Naive thymus-derived CD8-positive, alpha-beta T cell (primary cell): ENCODE measurements around the gene RWDD2A. TPM values are rescaled to one million over a fixed set of nuclear protein-coding genes. Genes with fewer than 3 reads are reported as not detected.
"Not testable (repeated sequence)": the region's sequence is repeated elsewhere in the genome, so short reads cannot be mapped to it uniquely, and the experiment has no call there.

Experiments used
- ATAC-seq, 2 donors: fragments of 150-1000 bp; cut with Tn5 transposase in 1 of 2; sonication (Bioruptor Pico), chemical (Tn5 transposase) in 1 of 2; 1 replicate in 1 of 2; 2 replicates in 1 of 2; pipeline ENCODE4 v1.10.0; 2021; ENCODE audit warnings: mild to moderate bottlenecking in 2 of 2, moderate library complexity in 2 of 2
- POLR2A ChIA-PET: fragments of 350-600 bp; sonication (Branson Sonifier 250); formaldehyde crosslinking; loops from one replicate; lab custom pipeline; 2021; ENCODE audit warnings: antibody characterized with exemption; lab: Charles Lee
- DNase-seq, 10 donors: peaks; one replicate each; pipeline versions ENCODE4 v3.0.0 to v3.0.0-alpha.2; 2020 to 2022
- H3K27ac Mint-ChIP-seq, 10 donors: one replicate each; pipeline ENCODE4 v1.8.0; 2020 to 2022; ENCODE audit warnings: mild to moderate bottlenecking in 10 of 10, mixed read lengths in 10 of 10, moderate library complexity in 4 of 10, inconsistent platforms in 1 of 10
- H3K27me3 Mint-ChIP-seq, 5 donors: one replicate each; pipeline ENCODE4 v1.8.0; 2021 to 2022; ENCODE audit warnings: mixed read lengths in 5 of 5
- H3K36me3 Mint-ChIP-seq, 3 donors: one replicate each; pipeline ENCODE4 v1.8.0; 2020 to 2022; ENCODE audit warnings: mixed read lengths in 3 of 3, mild to moderate bottlenecking in 2 of 3, inconsistent platforms in 1 of 3
- H3K4me1 Mint-ChIP-seq, 4 donors: one replicate each; pipeline ENCODE4 v1.8.0; 2021 to 2022; ENCODE audit warnings: mixed read lengths in 4 of 4
- H3K4me3 Mint-ChIP-seq, 10 donors: one replicate each; pipeline ENCODE4 v1.8.0; 2020 to 2022; ENCODE audit warnings: mild to moderate bottlenecking in 10 of 10, mixed read lengths in 10 of 10, moderate library complexity in 6 of 10, inconsistent platforms in 1 of 10
- H3K9me3 Mint-ChIP-seq, 9 donors: one replicate each; pipeline ENCODE4 v1.8.0; 2020 to 2022; ENCODE audit warnings: mixed read lengths in 9 of 9, mild to moderate bottlenecking in 3 of 9, inconsistent platforms in 1 of 9, moderate library complexity in 1 of 9
- polyA plus RNA-seq, 3 donors: library from polyadenylated mRNA; unstranded; fragments of 300-500 nt; fragmentation: Illumina TruSeq; gene quantifications; one replicate each; pipeline ENCODE4 v1.2.3, GENCODE V29; 2021
- total RNA-seq, 8 experiments: library from RNA in 2 of 8; stranded (reverse) in 2 of 8; gene quantifications; one replicate each; pipeline ENCODE4 v1.2.3 and lab custom pipeline; 2021 to 2026

Gene RWDD2A
- total and polyA plus RNA-seq, 5 experiments from 2014 or later: 2.0 to 6.1 (median 3.5) TPM

- peak overlapping the region in 3 of 10 donors; percentile 2 to 27 (median 21) for H3K27ac Mint-ChIP-seq
- no peaks in the 10 kb centered on the region for H3K9me3 Mint-ChIP-seq
- no peak for DNase-seq
- ATAC-seq: no peak
- H3K27me3 Mint-ChIP-seq: no peaks in the 10 kb centered on the region
- H3K4me3 Mint-ChIP-seq: no peak overlapping the region
- H3K4me1 Mint-ChIP-seq: peaks cover 0 to 27% (median 10%) of the 10 kb centered on the region in 4 donors
- POLR2A ChIA-PET: no interaction called here
- peaks cover 5 to 82% (median 6%) of the 10 kb centered on the region in 3 donors for H3K36me3 Mint-ChIP-seq
Measured at GRCh38 chr6:83182114-83182513, 11.0 kb upstream of the RWDD2A start.

GRCh38 chr6:83183082-83183828, 9.9 kb upstream of the RWDD2A start:
- POLR2A ChIA-PET: no interaction called here
- H3K4me1 Mint-ChIP-seq: peaks cover under 1 to 27% (median 8%) of the 10 kb centered on the region in 4 donors

GRCh38 chr6:83185096-83185495, 8.1 kb upstream of the RWDD2A start:
- Mint-ChIP-seq H3K27me3 (no peaks in the 10 kb centered on the region), H3K4me1 (peaks cover 8 to 38% (median 15%) of the 10 kb centered on the region in 4 donors), H3K27ac (peak overlapping the region in 1 of 10 donors; percentile 58), H3K9me3 (no peaks in the 10 kb centered on the region), H3K4me3 (no peak overlapping the region), H3K36me3 (peaks cover 5 to 77% (median 6%) of the 10 kb centered on the region in 3 donors)
- ATAC-seq (no peak), DNase-seq (no peak)
- POLR2A ChIA-PET: interaction anchor here (1.0 kb wide), 1 partner anchor 9 kb away, joined by 3 read pairs; no protein-coding TSS in a partner anchor

More at GRCh38 chr6:83183082-83183828, 9.9 kb upstream of the RWDD2A start:
- DNase-seq: no peak
- Mint-ChIP-seq H3K4me3 (no peak overlapping the region), H3K27ac (peak overlapping the region in 2 of 10 donors; percentile 70 to 74), H3K9me3 (no peaks in the 10 kb centered on the region), H3K36me3 (peaks cover 5 to 82% (median 6%) of the 10 kb centered on the region in 3 donors), H3K27me3 (no peaks in the 10 kb centered on the region)
- ATAC-seq: no peak

GRCh38 chr6:83188501-83188900, 4.7 kb upstream of the RWDD2A start:
- Mint-ChIP-seq H3K4me3 (no peak overlapping the region), H3K4me1 (peaks cover 18 to 46% (median 33%) of the 10 kb centered on the region in 4 donors), H3K27me3 (no peaks in the 10 kb centered on the region), H3K9me3 (no peaks in the 10 kb centered on the region), H3K36me3 (peaks cover 0 to 52% (median 5%) of the 10 kb centered on the region in 3 donors), H3K27ac (peak overlapping the region in 1 of 10 donors; percentile 65)
- DNase-seq: no peak
- no peak for ATAC-seq
- POLR2A ChIA-PET: no interaction called here

- Mint-ChIP-seq H3K36me3 (peaks cover 0 to 32% (median 0%) of the 10 kb centered on the region in 3 donors), H3K9me3 (no peaks in the 10 kb centered on the region), H3K4me3 (no peak overlapping the region), H3K27me3 (no peaks in the 10 kb centered on the region), H3K4me1 (peaks cover 16 to 55% (median 44%) of the 10 kb centered on the region in 4 donors), H3K27ac (peak overlapping the region in 1 of 10 donors; percentile 19)
- DNase-seq (no peak), ATAC-seq (no peak)
- POLR2A ChIA-PET: interaction anchor here (0.5 kb wide), 1 partner anchor 124 kb away, joined by 3 read pairs; no protein-coding TSS in a partner anchor
Measured at GRCh38 chr6:83190626-83191025, 2.5 kb upstream of the RWDD2A start.

GRCh38 chr6:83191974-83192373, 1.2 kb upstream of the RWDD2A start:
- not testable (repeated sequence) for DNase-seq, H3K27me3 Mint-ChIP-seq, H3K9me3 Mint-ChIP-seq, ATAC-seq
- POLR2A ChIA-PET: interaction anchor here (0.7 kb wide), 1 partner anchor 94 kb away, joined by 4 read pairs; no protein-coding TSS in a partner anchor
- Mint-ChIP-seq H3K4me1 (peaks cover 12 to 51% (median 50%) of the 10 kb centered on the region in 4 donors), H3K27ac (peak overlapping the region in 8 of 10 donors; percentile 12 to 98 (median 96)), H3K36me3 (peaks cover 0 to 21% (median 0%) of the 10 kb centered on the region in 3 donors), H3K4me3 (peak overlapping the region; percentile 90 to 99 (median 98))

GRCh38 chr6:83192456-83192855, 701 bp upstream of the RWDD2A start:
- Mint-ChIP-seq H3K4me3 (peak overlapping the region; percentile 90 to 99 (median 98)), H3K27me3 (no peaks in the 10 kb centered on the region), H3K36me3 (peaks cover 0 to 17% (median 2%) of the 10 kb centered on the region in 3 donors), H3K9me3 (no peaks in the 10 kb centered on the region), H3K27ac (peak overlapping the region; percentile 91 to 98 (median 97)), H3K4me1 (peaks cover 12 to 51% (median 50%) of the 10 kb centered on the region in 4 donors)
- ATAC-seq: no peak
- POLR2A ChIA-PET: no interaction called here
- no peak for DNase-seq

GRCh38 chr6:83193747-83194566, 800 bp downstream of the RWDD2A start:
- no peaks in the 10 kb centered on the region for H3K27me3 Mint-ChIP-seq
- H3K9me3 Mint-ChIP-seq: no peaks in the 10 kb centered on the region
- H3K27ac Mint-ChIP-seq: peak overlapping the region; percentile 15 to 97 (median 60)
- ATAC-seq (peak; percentile 4 to 24), DNase-seq (peak in 8 of 10 donors; percentile 8 to 65 (median 30))
- peaks cover 0 to 5% (median 4%) of the 10 kb centered on the region in 3 donors for H3K36me3 Mint-ChIP-seq
- peak overlapping the region; percentile 76 to 99 (median 91) for H3K4me3 Mint-ChIP-seq
- POLR2A ChIA-PET: interaction anchor here (1.2 to 1.5 kb wide), 3 partner anchors 9 to 126 kb away, joined by 3 to 6 read pairs (median 4); partner anchors contain the start of gene DOP1A
- H3K4me1 Mint-ChIP-seq: peaks cover 11 to 49% (median 46%) of the 10 kb centered on the region in 4 donors

- DNase-seq (no peak), ATAC-seq (no peak)
- no peaks in the 10 kb centered on the region for H3K9me3 Mint-ChIP-seq
- H3K4me1 Mint-ChIP-seq: peaks cover 3 to 20% (median 16%) of the 10 kb centered on the region in 4 donors
- H3K27ac Mint-ChIP-seq: no peak overlapping the region
- POLR2A ChIA-PET: no interaction called here
- H3K27me3 Mint-ChIP-seq: no peaks in the 10 kb centered on the region
- H3K4me3 Mint-ChIP-seq: no peak overlapping the region
- peaks cover 0 to 4% (median 0%) of the 10 kb centered on the region in 3 donors for H3K36me3 Mint-ChIP-seq
Measured at GRCh38 chr6:83198486-83199172, 5.5 kb downstream of the RWDD2A start.

GRCh38 chr6:83199173-83199862, 6.2 kb downstream of the RWDD2A start:
- POLR2A ChIA-PET: no interaction called here

GRCh38 chr6:83199863-83200225, 6.7 kb downstream of the RWDD2A start:
- H3K4me1 Mint-ChIP-seq: peaks cover 0 to 11% (median 6%) of the 10 kb centered on the region in 4 donors
- DNase-seq: no peak
- ATAC-seq: no peak
- no peak overlapping the region for H3K27ac Mint-ChIP-seq
- peaks cover 0 to 4% (median 0%) of the 10 kb centered on the region in 3 donors for H3K36me3 Mint-ChIP-seq
- H3K9me3 Mint-ChIP-seq: no peaks in the 10 kb centered on the region
- H3K4me3 Mint-ChIP-seq: no peak overlapping the region
- no peaks in the 10 kb centered on the region for H3K27me3 Mint-ChIP-seq
- POLR2A ChIA-PET: no interaction called here

More at GRCh38 chr6:83199173-83199862, 6.2 kb downstream of the RWDD2A start:
- no peak for ATAC-seq
- DNase-seq: no peak
- peaks cover 0 to 15% (median 11%) of the 10 kb centered on the region in 4 donors for H3K4me1 Mint-ChIP-seq
- no peak overlapping the region for H3K4me3 Mint-ChIP-seq
- H3K27ac Mint-ChIP-seq: no peak overlapping the region
- H3K27me3 Mint-ChIP-seq: no peaks in the 10 kb centered on the region
- peaks cover 0 to 4% (median 0%) of the 10 kb centered on the region in 3 donors for H3K36me3 Mint-ChIP-seq
- no peaks in the 10 kb centered on the region for H3K9me3 Mint-ChIP-seq
